Right cardiac atrium (tissue), 5 donors: ENCODE measurements around the gene STK32A. TPM values are rescaled to one million over a fixed set of nuclear protein-coding genes. Genes with fewer than 3 reads are reported as not detected.

Experiments used
- ATAC-seq, 2 donors: fragments of 200-7000 bp; cut with Tn5 transposase; one replicate each; pipeline versions ENCODE4 v1.8.0 to v1.9.1; 2020; ENCODE audit warnings: moderate library complexity in 2 of 2, mild to moderate bottlenecking in 1 of 2
- DNase-seq, 3 donors: peaks; one replicate each; pipeline ENCODE4 v3.0.0-alpha.2; 2020
- H3K27ac ChIP-seq: one replicate; pipeline ENCODE4 v1.5.1; 2013; ENCODE audit warnings: mild to moderate bottlenecking, low read length, control low read depth, moderate library complexity
- H3K27me3 ChIP-seq: one replicate; pipeline ENCODE4 v1.6.1; 2013; ENCODE audit not compliant: control insufficient read depth, insufficient read depth
- H3K4me1 ChIP-seq: one replicate; pipeline ENCODE4 v1.6.1; 2013; ENCODE audit warnings: low read length; ENCODE audit not compliant: control insufficient read depth, insufficient read depth
- H3K4me3 ChIP-seq: one replicate; pipeline ENCODE4 v1.5.1; 2013; ENCODE audit warnings: low read length, control low read depth
- H3K9me3 ChIP-seq: one replicate; pipeline ENCODE4 v1.6.1; 2013; ENCODE audit warnings: low read length; ENCODE audit not compliant: control insufficient read depth
- WGBS: extraction: QIAGEN DNeasy Blood & Tissue Kit; methylation state at CpG from one replicate; pipeline ENCODE4 v1.1.7; 2013; 5-methylcytosine and 5-hydroxymethylcytosine counted together
- intact Hi-C, 4 donors: fragments of 100-400 bp; cut with DNase I; formaldehyde crosslinking; loops; one replicate each; pipeline versions ENCODE4 v1.11.0 to v1.14.0; 2022 to 2023
- polyA plus RNA-seq: library from polyadenylated mRNA; stranded (reverse); fragments of 200-250 nt; gene quantifications from one replicate; pipeline ENCODE4 v1.2.3, GENCODE V29; 2013
- total RNA-seq, 4 donors: library from RNA; stranded (reverse); fragmentation: NEBNext Ultra II Directional; extraction: Animal tissue kit (Norgen Biotek cat#: 25700); gene quantifications; one replicate each; pipeline ENCODE4 v1.2.1, GENCODE V29; 2021
- donor health status: healthy with polysubstance abuse.
- donor health status: DM: no; HTN: yes; CAD: no.
- donor health status: DM: no; HTN: no; CAD: no.
- donor health status: DM: no; HTN: yes; CAD: no; lungs with severe emphysema.
- donor health status: DM: yes; HTN: yes; CAD: no.

Gene STK32A
- total and polyA plus RNA-seq, 5 donors: 0.81 to 2.9 (median 1.9) TPM

DNA sequence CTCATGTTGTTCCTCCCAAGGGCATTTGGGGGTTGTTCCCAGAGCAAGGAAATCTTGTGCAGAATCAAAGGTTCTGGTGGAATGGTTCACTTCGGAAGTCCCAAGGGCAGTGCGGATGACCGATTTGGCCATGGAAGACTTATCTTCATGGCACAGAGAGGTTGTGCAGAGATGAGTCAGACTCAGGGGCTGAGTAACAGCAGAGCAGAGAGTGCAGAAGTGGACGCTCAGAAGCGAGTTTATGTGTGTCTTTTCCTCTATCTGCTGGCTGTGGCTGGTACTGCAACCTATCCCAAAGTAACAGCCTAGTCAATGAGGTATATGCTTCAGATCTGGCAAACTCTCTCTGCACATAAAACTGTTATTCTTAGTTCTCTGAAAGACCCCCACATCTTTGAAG, 157.0 kb downstream of the STK32A start:
- Histone ChIP-seq H3K4me3 (no peak overlapping the region), H3K27ac (no peak overlapping the region), H3K9me3 (no peaks in the 10 kb centered on the region), H3K4me1 (peaks cover 4% of the 10 kb centered on the region), H3K27me3 (no peaks in the 10 kb centered on the region)
- intact Hi-C loops: loop anchor here in 1 of 4 donors (10.0 kb wide), 1 partner anchor 183 kb away; no protein-coding TSS in a partner anchor
- ATAC-seq (peak; percentile 77 to 85), DNase-seq (peak in 1 of 3 donors; percentile 51)
- WGBS: 51% methylated on average over 5 of the region's 5 CpGs

DNA sequence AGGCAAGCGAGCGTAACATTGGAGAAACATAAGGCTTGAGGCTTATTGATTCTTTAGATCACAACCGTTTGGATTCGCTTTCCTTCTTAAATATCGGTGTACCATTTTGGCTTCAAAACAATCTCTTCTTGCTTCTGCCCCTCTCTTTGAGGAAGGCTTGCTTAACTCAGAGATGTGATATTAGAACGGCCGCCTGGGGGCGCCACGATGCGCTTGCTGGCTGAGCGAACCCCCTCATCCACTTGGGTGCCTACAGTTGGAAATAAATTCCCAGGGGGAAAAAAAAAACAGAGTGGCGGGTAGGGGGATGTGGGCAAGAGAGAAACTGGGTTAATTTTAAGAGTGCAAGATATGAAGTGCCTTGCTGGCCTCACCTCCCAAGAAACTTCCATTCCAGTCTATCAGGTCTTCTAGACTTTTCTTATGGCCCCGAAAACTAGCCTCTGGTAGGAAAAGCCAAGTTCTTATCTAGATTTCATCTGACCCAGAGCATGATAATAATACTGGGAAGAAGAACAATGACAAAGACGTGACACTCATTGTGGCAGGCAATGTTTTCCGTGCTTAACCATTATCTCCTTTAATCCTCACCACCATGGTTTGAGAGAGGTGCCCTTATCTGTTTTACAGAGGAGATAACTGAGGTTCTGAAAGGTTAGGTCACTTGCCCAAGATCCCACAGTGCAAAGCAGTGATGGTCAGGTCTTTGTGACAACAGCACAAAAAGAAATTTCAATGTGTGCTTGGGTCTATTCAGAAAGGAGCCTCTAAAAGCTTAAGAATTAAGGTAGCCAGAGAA, 159.2 kb downstream of the STK32A start:
- ATAC-seq (no peak), DNase-seq (peak in 2 of 3 donors; percentile 59 to 75)
- Histone ChIP-seq H3K4me3 (no peak overlapping the region), H3K27ac (no peak overlapping the region), H3K9me3 (no peaks in the 10 kb centered on the region), H3K4me1 (peaks cover 4% of the 10 kb centered on the region), H3K27me3 (no peaks in the 10 kb centered on the region)
- intact Hi-C loops: loop anchor here in 1 of 4 donors (10.0 kb wide), 1 partner anchor 181 kb away; no protein-coding TSS in a partner anchor
- WGBS: 76% methylated on average over 15 of the region's 15 CpGs

- ATAC-seq: peak; percentile 64 to 69
- intact Hi-C loops: loop anchor here in 1 of 4 donors (10.0 kb wide), 1 partner anchor 179 kb away; no protein-coding TSS in a partner anchor
- no peaks in the 10 kb centered on the region for H3K9me3 ChIP-seq
- no peaks in the 10 kb centered on the region for H3K27me3 ChIP-seq
- H3K4me1 ChIP-seq: peaks cover 8% of the 10 kb centered on the region
- peak; percentile 54 to 79 (median 69) for DNase-seq
- WGBS: 66% methylated on average over 8 of the region's 8 CpGs
- peak overlapping the region; percentile 10 for H3K27ac ChIP-seq
- no peak overlapping the region for H3K4me3 ChIP-seq
Observed at GRCh38 chr5:147396070-147396823, 161.4 kb downstream of the STK32A start.

DNA sequence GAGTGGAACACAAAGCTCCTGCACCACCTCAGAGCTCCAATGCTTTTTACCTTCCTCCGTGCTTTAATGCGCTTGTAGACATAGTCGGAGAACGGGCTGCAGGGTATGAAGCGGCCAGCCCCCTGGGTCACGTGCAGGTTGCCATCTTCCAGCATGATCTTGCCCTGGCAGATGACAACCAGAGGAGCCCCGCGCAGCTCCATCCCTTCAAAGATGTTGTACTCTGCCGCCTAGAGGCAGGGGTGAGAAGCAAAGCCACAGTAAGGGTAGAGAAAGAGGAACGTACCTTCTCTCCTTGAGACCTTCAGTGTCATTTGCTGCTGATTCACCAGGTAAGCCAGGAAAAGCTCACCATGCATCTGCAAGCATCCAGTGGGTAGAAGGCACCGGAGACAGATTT, 162.8 kb downstream of the STK32A start:
- Histone ChIP-seq H3K27me3 (no peaks in the 10 kb centered on the region), H3K27ac (no peak overlapping the region), H3K4me3 (no peak overlapping the region), H3K4me1 (peaks cover 8% of the 10 kb centered on the region), H3K9me3 (no peaks in the 10 kb centered on the region)
- ATAC-seq (no peak), DNase-seq (no peak)
- 90% methylated on average over 11 of the region's 11 CpGs for WGBS
- intact Hi-C loops: loop anchor here in 1 of 4 donors (10.0 kb wide), 1 partner anchor 177 kb away; no protein-coding TSS in a partner anchor

GRCh38 chr5:147398860-147399259, 164.0 kb downstream of the STK32A start:
- peaks cover 8% of the 10 kb centered on the region for H3K4me1 ChIP-seq
- ATAC-seq (no peak), DNase-seq (no peak)
- 87% methylated on average over 9 of the region's 9 CpGs for WGBS
- H3K27me3 ChIP-seq: no peaks in the 10 kb centered on the region
- H3K27ac ChIP-seq: no peak overlapping the region
- no peaks in the 10 kb centered on the region for H3K9me3 ChIP-seq
- no peak overlapping the region for H3K4me3 ChIP-seq
- intact Hi-C loops: loop anchor here in 1 of 4 donors (10.0 kb wide), 1 partner anchor 176 kb away; no protein-coding TSS in a partner anchor

DNA sequence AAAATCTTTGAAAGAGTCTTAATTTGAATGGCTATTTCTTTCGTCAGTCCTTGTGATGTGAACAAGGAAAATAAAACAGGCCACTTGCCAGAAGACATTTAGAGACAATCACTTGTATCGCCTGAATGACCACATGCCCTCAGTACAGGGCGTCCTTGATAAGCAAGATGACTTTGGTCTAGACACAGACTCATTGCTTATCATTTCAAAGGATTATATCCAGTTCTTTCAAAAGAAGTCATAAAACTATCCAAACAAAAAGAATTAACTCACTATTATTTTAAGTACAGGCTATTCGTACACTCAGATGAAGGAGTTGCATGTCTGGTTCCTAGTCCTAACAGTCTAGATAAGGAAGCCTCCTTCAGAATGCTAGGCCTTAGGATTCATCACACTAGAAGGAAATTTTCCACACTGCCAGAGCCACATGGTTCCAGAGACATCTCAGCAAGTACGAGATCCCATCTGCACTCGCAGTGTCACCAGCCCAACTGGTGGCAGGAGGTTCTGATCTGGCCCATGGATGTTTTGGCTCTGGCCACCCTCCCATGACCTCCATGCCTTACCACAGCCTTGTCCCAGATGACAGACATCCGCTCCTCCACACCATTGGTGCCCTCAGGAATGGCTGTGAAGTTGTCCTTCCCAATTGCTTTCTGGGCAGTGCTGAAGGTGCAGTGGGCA, 165.4 kb downstream of the STK32A start:
- 80% methylated on average over 7 of the region's 7 CpGs for WGBS
- ATAC-seq (no peak), DNase-seq (no peak)
- Histone ChIP-seq H3K4me3 (no peak overlapping the region), H3K4me1 (peaks cover 15% of the 10 kb centered on the region), H3K27me3 (no peaks in the 10 kb centered on the region), H3K9me3 (no peaks in the 10 kb centered on the region), H3K27ac (no peak overlapping the region)
- intact Hi-C loops: no loop called here

GRCh38 chr5:147400881-147401280, 166.1 kb downstream of the STK32A start:
- intact Hi-C loops: no loop called here
- Histone ChIP-seq H3K9me3 (no peaks in the 10 kb centered on the region), H3K27me3 (no peaks in the 10 kb centered on the region), H3K4me1 (peaks cover 15% of the 10 kb centered on the region), H3K4me3 (no peak overlapping the region), H3K27ac (no peak overlapping the region)
- DNase-seq (no peak), ATAC-seq (no peak)

- H3K4me3 ChIP-seq: no peak overlapping the region
- H3K9me3 ChIP-seq: no peaks in the 10 kb centered on the region
- intact Hi-C loops: no loop called here
- peaks cover 13% of the 10 kb centered on the region for H3K4me1 ChIP-seq
- 45% methylated on average over 15 of the region's 15 CpGs for WGBS
- H3K27ac ChIP-seq: peak overlapping the region; percentile 99
- ATAC-seq: peak; percentile 87 to 94
- H3K27me3 ChIP-seq: no peaks in the 10 kb centered on the region
- peak; percentile 68 to 80 (median 75) for DNase-seq
Observed at GRCh38 chr5:147403651-147404640, 169.1 kb downstream of the STK32A start.

GRCh38 chr5:147404706-147405105, 169.9 kb downstream of the STK32A start:
- intact Hi-C loops: no loop called here
- Histone ChIP-seq H3K27me3 (no peaks in the 10 kb centered on the region), H3K4me3 (no peak overlapping the region), H3K27ac (peak overlapping the region; percentile 99), H3K9me3 (no peaks in the 10 kb centered on the region), H3K4me1 (peaks cover 13% of the 10 kb centered on the region)
- ATAC-seq (no peak), DNase-seq (no peak)
- 85% methylated on average over 1 of the region's 1 CpG for WGBS

GRCh38 chr5:147406636-147407035, 171.8 kb downstream of the STK32A start:
- no peak for ATAC-seq
- intact Hi-C loops: no loop called here
- H3K4me3 ChIP-seq: no peak overlapping the region
- WGBS: 90% methylated on average over 1 of the region's 1 CpG
- peak overlapping the region; percentile 25 for H3K27ac ChIP-seq
- H3K9me3 ChIP-seq: no peaks in the 10 kb centered on the region
- peaks cover 11% of the 10 kb centered on the region for H3K4me1 ChIP-seq
- DNase-seq: no peak
- H3K27me3 ChIP-seq: no peaks in the 10 kb centered on the region
